ENCODE measurements around the gene TMEM240.
"Not testable (repeated sequence)": the region's sequence is repeated elsewhere in the genome, so short reads cannot be mapped to it uniquely, and the experiment has no call there.

DNA sequence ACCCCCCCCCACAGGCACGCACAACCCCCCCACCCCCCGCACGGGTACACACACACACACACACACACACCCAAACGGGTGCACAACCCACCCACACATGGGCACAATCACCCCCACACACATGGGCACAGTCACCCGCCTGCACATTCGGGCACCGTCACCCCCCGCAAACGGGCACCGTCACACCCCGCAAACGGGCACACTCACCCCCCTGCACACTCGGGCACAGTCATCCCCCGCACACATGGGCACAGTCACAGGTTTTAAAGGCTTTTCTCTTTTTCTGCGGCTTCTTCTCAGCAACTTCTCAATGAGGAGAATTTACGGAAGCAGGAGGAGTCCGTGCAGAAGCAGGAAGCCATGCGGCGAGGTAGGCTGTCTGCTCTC is 21.8 kb downstream of the TMEM240 start:
- TF ChIP-seq, protein P1, sequence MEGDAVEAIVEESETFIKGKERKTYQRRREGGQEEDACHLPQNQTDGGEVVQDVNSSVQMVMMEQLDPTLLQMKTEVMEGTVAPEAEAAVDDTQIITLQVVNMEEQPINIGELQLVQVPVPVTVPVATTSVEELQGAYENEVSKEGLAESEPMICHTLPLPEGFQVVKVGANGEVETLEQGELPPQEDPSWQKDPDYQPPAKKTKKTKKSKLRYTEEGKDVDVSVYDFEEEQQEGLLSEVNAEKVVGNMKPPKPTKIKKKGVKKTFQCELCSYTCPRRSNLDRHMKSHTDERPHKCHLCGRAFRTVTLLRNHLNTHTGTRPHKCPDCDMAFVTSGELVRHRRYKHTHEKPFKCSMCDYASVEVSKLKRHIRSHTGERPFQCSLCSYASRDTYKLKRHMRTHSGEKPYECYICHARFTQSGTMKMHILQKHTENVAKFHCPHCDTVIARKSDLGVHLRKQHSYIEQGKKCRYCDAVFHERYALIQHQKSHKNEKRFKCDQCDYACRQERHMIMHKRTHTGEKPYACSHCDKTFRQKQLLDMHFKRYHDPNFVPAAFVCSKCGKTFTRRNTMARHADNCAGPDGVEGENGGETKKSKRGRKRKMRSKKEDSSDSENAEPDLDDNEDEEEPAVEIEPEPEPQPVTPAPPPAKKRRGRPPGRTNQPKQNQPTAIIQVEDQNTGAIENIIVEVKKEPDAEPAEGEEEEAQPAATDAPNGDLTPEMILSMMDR (IDR thresholded peaks at IDR 0.05): not testable (repeated sequence)
- not testable (repeated sequence) for TF ChIP-seq EZH2 (IDR thresholded peaks at IDR 0.05; ENCODE audit: borderline replicate concordance, insufficient read depth, low read depth, low read length, poor library complexity, severe bottlenecking)
